CD4-positive, alpha-beta T cell (primary cell): Measurements from ENCODE around the gene TPRG1L. TPM values are rescaled to one million over a fixed set of nuclear protein-coding genes. Genes with fewer than 3 reads are reported as not detected.

ENCODE experiments used
- ATAC-seq: fragments of 200-7000 bp; cut with Tn5 transposase; one replicate; pipeline ENCODE4 v1.10.0; 2022; ENCODE audit warnings: mild to moderate bottlenecking; ENCODE audit not compliant: poor library complexity
- CTCF ChIA-PET: fragments of 350-600 bp; sonication (Branson Sonifier 250); formaldehyde crosslinking; loops from one replicate; lab custom pipeline; 2021; ENCODE audit warnings: antibody characterized with exemption, inconsistent platforms; lab: Charles Lee
- POLR2A ChIA-PET: fragments of 350-600 bp; sonication (Branson Sonifier 250); formaldehyde crosslinking; loops from one replicate; lab custom pipeline; 2021; ENCODE audit warnings: antibody characterized with exemption, inconsistent platforms; lab: Charles Lee
- DNase-seq, 14 experiments: peaks; one replicate each; pipeline ENCODE4 v3.0.0-alpha.2; 2013 to 2020; ENCODE audit warnings: mixed read lengths in 2 of 14
- H3K27ac ChIP-seq, 2 donors: one replicate each; pipeline versions ENCODE4 v1.5.1 to v1.7.0; 2013; ENCODE audit warnings: low read length in 2 of 2, low read depth in 1 of 2, mild to moderate bottlenecking in 1 of 2
- H3K27me3 ChIP-seq, 2 experiments: 1 replicate in 1 of 2; 2 replicates in 1 of 2; pipeline versions ENCODE4 v1.6.1 to v1.7.0; 2013; ENCODE audit warnings: low read length in 2 of 2, control low read depth in 1 of 2, mild to moderate bottlenecking in 1 of 2, moderate library complexity in 1 of 2; ENCODE audit not compliant: insufficient read depth in 2 of 2, control insufficient read depth in 1 of 2
- H3K36me3 ChIP-seq: one replicate; pipeline ENCODE4 v1.6.1; 2013; ENCODE audit warnings: low read length, control low read depth; ENCODE audit not compliant: insufficient read depth
- H3K4me1 ChIP-seq: one replicate; pipeline ENCODE4 v1.6.1; 2013; ENCODE audit warnings: low read length, control low read depth; ENCODE audit not compliant: insufficient read depth
- H3K4me3 ChIP-seq: one replicate; pipeline ENCODE4 v1.5.1; 2013; ENCODE audit warnings: mild to moderate bottlenecking, low read length, moderate library complexity
- H3K9me3 ChIP-seq, 2 experiments: 1 replicate in 1 of 2; 2 replicates in 1 of 2; pipeline versions ENCODE4 v1.6.1 to v1.7.0; 2013; ENCODE audit warnings: low read length in 2 of 2, mild to moderate bottlenecking in 2 of 2, control low read depth in 1 of 2, moderate library complexity in 1 of 2; ENCODE audit not compliant: control insufficient read depth in 1 of 2, insufficient read depth in 1 of 2
- H3K27ac Mint-ChIP-seq: one replicate; pipeline ENCODE4 v1.8.0; 2020; ENCODE audit warnings: mixed read lengths
- H3K27me3 Mint-ChIP-seq: one replicate; pipeline ENCODE4 v1.8.0; 2021; ENCODE audit warnings: mixed read lengths
- H3K36me3 Mint-ChIP-seq: one replicate; pipeline ENCODE4 v1.8.0; 2021; ENCODE audit warnings: low read depth, mixed read lengths
- H3K4me1 Mint-ChIP-seq: one replicate; pipeline ENCODE4 v1.8.0; 2021; ENCODE audit warnings: low read depth, mixed read lengths
- H3K4me3 Mint-ChIP-seq: one replicate; pipeline ENCODE4 v1.8.0; 2020; ENCODE audit warnings: mild to moderate bottlenecking, mixed read lengths
- H3K9me3 Mint-ChIP-seq: one replicate; pipeline ENCODE4 v1.8.0; 2020; ENCODE audit warnings: mixed read lengths
- CTCF ChIP-seq: fragments of 200-600 bp; IDR thresholded peaks from one replicate; pipeline ENCODE4 v1.8.0; 2022; ENCODE audit warnings: antibody characterized with exemption, mild to moderate bottlenecking
- intact Hi-C, 2 experiments: fragments of 100-400 bp; cut with DNase I in 1 of 2; cut with micrococcal nuclease in 1 of 2; formaldehyde crosslinking; loops; one replicate each; pipeline versions ENCODE4 v1.15.1 to v1.9.0; 2023 to 2025; cut with DNase I, micrococcal nuclease
- total RNA-seq, 174 experiments: library from RNA in 2 of 174; stranded (reverse) in 2 of 174; gene quantifications; one replicate each; pipeline ENCODE4 v1.2.3 and lab custom pipeline; 2021 to 2026

The TPRG1L gene
- total RNA-seq, 2 experiments from 2014 or later: 46.5 to 48.3 TPM

GRCh38 chr1:3674100-3675094, 49.6 kb downstream of the TPRG1L start:
- H3K4me1 Mint-ChIP-seq: peaks cover 18% of the 10 kb centered on the region
- Histone ChIP-seq H3K4me3 (no peak overlapping the region), H3K27ac (no peak overlapping the region), H3K36me3 (no peaks in the 10 kb centered on the region), H3K9me3 (no peaks in the 10 kb centered on the region), H3K4me1 (peaks cover 36% of the 10 kb centered on the region), H3K27me3 (peaks cover 0 to 3% of the 10 kb centered on the region in 2 experiments)
- no peaks in the 10 kb centered on the region for H3K36me3 Mint-ChIP-seq
- intact Hi-C loops: no loop called here
- H3K27ac Mint-ChIP-seq: no peak overlapping the region
- DNase-seq (no peak), ATAC-seq (no peak)
- no peak overlapping the region for H3K4me3 Mint-ChIP-seq
- CTCF ChIA-PET: no interaction called here
- POLR2A ChIA-PET: no interaction called here
- TF ChIP-seq CTCF: no peak
- peaks cover 4% of the 10 kb centered on the region for H3K27me3 Mint-ChIP-seq
- no peaks in the 10 kb centered on the region for H3K9me3 Mint-ChIP-seq

DNA sequence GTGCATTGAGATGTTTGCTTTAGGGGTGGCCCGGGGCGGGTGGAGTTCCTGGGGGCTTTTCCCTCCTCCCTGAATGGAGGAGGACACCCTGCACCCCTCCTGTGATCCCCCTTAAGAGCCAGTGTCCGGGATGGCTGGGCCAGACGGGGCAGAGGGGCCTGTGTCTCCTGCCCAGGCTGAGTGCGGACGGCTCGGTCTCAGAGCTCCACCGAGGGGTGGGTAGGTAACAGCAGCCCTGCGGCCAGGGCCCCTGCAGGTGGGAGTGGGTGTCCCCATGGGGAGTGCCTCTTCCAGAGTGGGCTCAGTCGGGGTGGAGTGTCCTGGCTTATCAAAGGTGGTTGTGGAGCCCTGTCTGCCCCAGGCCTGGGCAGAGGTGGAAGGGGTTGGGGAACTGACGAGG, 50.6 kb downstream of the TPRG1L start:
- H3K36me3 ChIP-seq: no peaks in the 10 kb centered on the region
- no peak overlapping the region for H3K4me3 Mint-ChIP-seq
- H3K4me3 ChIP-seq: no peak overlapping the region
- H3K4me1 Mint-ChIP-seq: peaks cover 26% of the 10 kb centered on the region
- H3K4me1 ChIP-seq: peaks cover 36% of the 10 kb centered on the region
- DNase-seq: no peak
- peaks cover 0 to 3% of the 10 kb centered on the region in 2 experiments for H3K9me3 ChIP-seq
- peaks cover 0 to 3% of the 10 kb centered on the region in 2 experiments for H3K27me3 ChIP-seq
- H3K9me3 Mint-ChIP-seq: no peaks in the 10 kb centered on the region
- intact Hi-C loops: no loop called here
- H3K27me3 Mint-ChIP-seq: peaks cover 4% of the 10 kb centered on the region
- H3K36me3 Mint-ChIP-seq: no peaks in the 10 kb centered on the region
- no peak overlapping the region for H3K27ac ChIP-seq
- ChIA-PET CTCF (no interaction called here), POLR2A (no interaction called here)
- no peak overlapping the region for H3K27ac Mint-ChIP-seq
- TF ChIP-seq CTCF: no peak
- ATAC-seq: no peak

DNA sequence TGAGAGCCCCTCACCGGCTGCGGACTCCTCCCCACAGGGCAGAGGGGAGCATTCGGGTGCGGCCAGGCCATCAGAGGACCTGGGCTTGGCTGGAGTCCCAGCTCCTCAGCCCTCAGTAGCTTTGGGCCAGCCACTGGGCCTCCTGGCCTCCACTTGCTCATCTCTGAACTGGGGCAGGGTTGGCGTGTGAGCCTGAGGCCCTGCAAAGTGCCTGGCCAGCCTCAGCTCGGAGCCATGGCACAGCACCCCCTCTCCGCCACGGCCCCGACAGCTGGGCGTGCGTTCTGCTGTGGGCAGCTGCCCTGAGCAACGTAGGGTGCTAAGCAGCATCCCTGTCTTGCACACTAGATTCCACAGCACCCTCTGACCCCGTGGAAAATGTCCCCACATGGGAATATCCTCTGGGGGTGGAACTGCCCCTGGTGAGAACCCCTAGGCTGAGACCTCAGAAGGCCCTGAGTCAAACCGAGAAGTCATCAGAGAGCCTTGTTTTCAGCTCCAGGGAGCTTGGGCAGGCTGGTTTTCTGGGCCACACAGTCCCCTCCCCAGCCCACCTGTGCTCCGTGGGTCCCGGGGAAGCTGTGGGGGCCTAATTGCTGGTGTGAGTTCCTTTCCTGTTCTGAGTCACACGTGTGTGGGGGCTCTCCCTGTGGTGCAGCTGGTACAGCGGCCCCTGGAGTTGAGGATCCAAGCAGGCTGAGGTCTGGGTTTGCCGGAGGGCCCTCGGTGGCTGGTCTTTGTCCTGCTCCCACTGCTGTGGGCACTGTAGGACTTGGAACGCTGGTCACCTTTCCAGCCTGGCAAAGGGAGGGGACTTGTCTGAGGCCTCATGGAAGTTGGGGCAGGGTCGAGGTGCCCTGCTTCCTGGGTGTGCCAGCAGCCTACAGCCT, 52.0 kb downstream of the TPRG1L start:
- H3K9me3 Mint-ChIP-seq: no peaks in the 10 kb centered on the region
- ChIA-PET POLR2A (no interaction called here), CTCF (no interaction called here)
- peaks cover 0 to 8% of the 10 kb centered on the region in 2 experiments for H3K9me3 ChIP-seq
- H3K4me1 Mint-ChIP-seq: peaks cover 26% of the 10 kb centered on the region
- H3K36me3 Mint-ChIP-seq: no peaks in the 10 kb centered on the region
- DNase-seq (peak in 1 of 14 experiments; percentile 29), ATAC-seq (no peak)
- peaks cover 4% of the 10 kb centered on the region for H3K27me3 Mint-ChIP-seq
- H3K4me3 ChIP-seq: no peak overlapping the region
- intact Hi-C loops: no loop called here
- H3K27ac ChIP-seq: no peak overlapping the region
- H3K4me3 Mint-ChIP-seq: no peak overlapping the region
- H3K27ac Mint-ChIP-seq: no peak overlapping the region
- TF ChIP-seq CTCF: no peak
- H3K4me1 ChIP-seq: peaks cover 36% of the 10 kb centered on the region
- H3K36me3 ChIP-seq: no peaks in the 10 kb centered on the region
- H3K27me3 ChIP-seq: no peaks in the 10 kb centered on the region
